Measurements from ENCODE around the gene RSAD1.

The RSAD1 gene

GRCh38 chr17:50478391-50479381 is at the start of gene RSAD1:
RSAD1 (plus strand) TSS chr17:50478860; CDS start chr17:50478885, 25 bp downstream.
- peak; percentile 75 for DNase-seq

- DNase-seq, result no peak
Measured at GRCh38 chr17:50429793-50430192, 48.9 kb upstream of the RSAD1 start.

- DNase-seq, result no peak
Measured at GRCh38 chr17:50430821-50431618, 47.6 kb upstream of the RSAD1 start.

GRCh38 chr17:50432125-50432762 is 46.4 kb upstream of the RSAD1 start:
- no peak for DNase-seq

- DNase-seq, result no peak
Measured at GRCh38 chr17:50437409-50437808, 41.3 kb upstream of the RSAD1 start.

GRCh38 chr17:50439008-50439407 is 39.7 kb upstream of the RSAD1 start:
- no peak for DNase-seq

GRCh38 chr17:50440172-50440837 is 38.4 kb upstream of the RSAD1 start:
- DNase-seq, result no peak

- DNase-seq, result no peak
Measured at GRCh38 chr17:50440838-50441829, 37.5 kb upstream of the RSAD1 start.

GRCh38 chr17:50443505-50443974 is 35.1 kb upstream of the RSAD1 start:
- no peak for DNase-seq

- DNase-seq, result no peak
Measured at GRCh38 chr17:50444841-50445715, 33.6 kb upstream of the RSAD1 start.

GRCh38 chr17:50445730-50446325 is 32.8 kb upstream of the RSAD1 start:
- DNase-seq, result no peak

- no peak for DNase-seq
Measured at GRCh38 chr17:50447870-50448595, 30.6 kb upstream of the RSAD1 start.

GRCh38 chr17:50448643-50449042 is 30.0 kb upstream of the RSAD1 start:
- DNase-seq, result no peak

- DNase-seq, result no peak
Measured at GRCh38 chr17:50451943-50452629, 26.6 kb upstream of the RSAD1 start.

GRCh38 chr17:50452630-50453300 is 25.9 kb upstream of the RSAD1 start:
- no peak for DNase-seq

GRCh38 chr17:50453901-50454300 is 24.8 kb upstream of the RSAD1 start:
- no peak for DNase-seq

GRCh38 chr17:50457621-50458020 is 21.0 kb upstream of the RSAD1 start:
- DNase-seq, result no peak

GRCh38 chr17:50458270-50458669 is 20.4 kb upstream of the RSAD1 start:
- no peak for DNase-seq

All from NCI-H446 treated with DMSO at 0.1 percent for 48 hours (cell line).